HT-29 (cell line): ENCODE measurements around the gene PAM16. TPM values are rescaled to one million over a fixed set of nuclear protein-coding genes. Genes with fewer than 3 reads are reported as not detected.
A peak's percentile ranks its signal among the peaks of the same experiment; 100 is the strongest.

Source experiments
- DNase-seq: peaks from one replicate; pipeline ENCODE4 v3.0.0-alpha.2; 2015; ENCODE audit warnings: low spot score
- total RNA-seq: library from RNA; depleted of rRNA; stranded (reverse); fragments of >200 nt; shearing (Covaris generic); gene quantifications from 2 replicates; pipeline ENCODE4 v1.2.3, GENCODE V29; 2014

PAM16 gene
- total RNA-seq, 1 experiment from 2014 or later = 159 TPM

DNA sequence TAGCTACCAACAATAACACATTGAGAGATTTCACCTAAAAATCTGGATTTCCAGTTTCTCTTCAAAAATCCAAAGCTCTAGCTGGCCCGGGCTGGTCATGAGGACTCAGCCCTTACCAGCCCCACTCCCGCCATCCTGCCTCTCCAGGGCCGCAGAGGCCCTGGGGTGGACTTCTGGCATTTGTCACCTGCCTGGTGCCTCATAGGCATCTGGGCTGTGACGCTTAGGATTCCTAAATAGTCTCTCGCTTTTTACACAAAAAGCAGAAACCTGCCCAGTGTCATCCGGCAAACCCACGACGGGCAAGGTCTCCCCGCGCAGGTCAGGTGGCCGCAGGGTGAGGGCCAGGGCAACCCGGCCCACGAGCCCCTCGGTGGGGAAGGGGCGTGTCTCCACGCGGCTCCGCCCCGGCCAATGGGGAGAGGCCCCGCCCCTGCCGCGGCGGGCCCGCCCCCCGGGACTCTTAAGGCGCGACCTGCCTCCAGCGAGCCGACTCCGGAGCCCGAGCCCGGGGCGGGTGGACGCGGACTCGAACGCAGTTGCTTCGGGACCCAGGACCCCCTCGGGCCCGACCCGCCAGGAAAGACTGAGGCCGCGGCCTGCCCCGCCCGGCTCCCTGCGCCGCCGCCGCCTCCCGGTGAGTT is 20.4 kb upstream of the PAM16 start, which contains the start of gene VASN:
Gene VASN, plus strand, starts transcription at position 492 of the 644 bp plus-strand sequence. CDS start 9,030 bp downstream, outside the sequence.
- peak; percentile 73 for DNase-seq

DNA sequence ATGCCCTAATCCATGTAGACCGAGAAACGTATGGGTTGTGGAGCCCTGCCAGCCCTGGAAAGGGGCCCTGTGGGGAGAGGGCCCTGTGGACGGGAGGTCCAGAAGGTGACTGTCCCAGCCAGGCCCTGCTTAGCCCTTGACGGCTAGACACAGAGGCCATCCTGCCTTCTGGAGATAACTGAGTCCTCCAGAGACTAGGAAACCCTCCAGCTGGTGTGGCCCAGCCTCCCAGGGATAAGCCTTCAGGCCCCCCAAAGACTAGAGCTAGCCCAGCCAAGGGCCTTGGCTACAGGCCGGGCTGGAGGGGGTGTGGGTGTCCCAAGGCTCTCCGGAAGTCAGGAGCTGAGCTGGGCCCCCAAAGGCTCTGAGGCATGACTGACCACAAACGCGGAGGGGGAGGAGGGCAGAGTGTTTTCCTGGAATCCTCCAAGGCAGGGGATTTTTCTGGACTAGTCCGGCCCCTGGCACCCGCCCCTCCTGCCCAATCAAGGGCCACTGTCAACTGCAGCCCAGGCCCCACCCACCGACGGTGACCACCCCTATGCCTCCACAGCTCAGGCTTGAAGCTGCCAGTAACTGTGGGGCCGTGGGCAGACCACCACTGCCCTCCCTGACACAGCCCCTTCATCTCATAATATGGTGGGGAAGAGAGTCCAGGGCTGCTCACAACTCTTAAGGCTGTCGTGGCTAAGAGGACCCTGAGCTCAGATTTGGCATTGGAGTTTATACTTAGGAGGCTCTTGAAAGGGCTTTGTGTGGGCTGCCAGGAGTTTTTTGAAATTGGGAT is 19.6 kb upstream of the PAM16 start:
- no peak for DNase-seq

DNA sequence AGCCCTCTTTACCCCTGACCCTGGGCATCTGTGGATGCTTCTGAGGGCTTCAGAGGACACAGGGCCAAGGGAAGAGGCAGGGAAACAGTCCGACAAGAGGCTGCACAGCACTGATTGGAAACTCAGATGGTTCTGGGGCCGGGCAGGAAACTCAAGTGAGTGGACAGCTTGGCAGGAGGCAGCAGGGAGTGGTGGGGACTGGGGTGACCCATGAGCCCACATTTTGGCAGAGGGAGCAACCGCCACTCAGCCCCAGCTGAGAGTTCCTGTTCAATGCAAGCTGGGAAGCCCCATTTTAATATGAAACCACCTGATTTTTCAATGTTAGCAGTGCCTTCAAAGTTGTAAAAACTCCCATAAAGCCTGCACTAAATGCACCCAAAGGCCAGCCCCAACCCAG is 19.0 kb upstream of the PAM16 start:
- DNase-seq = no peak

DNA sequence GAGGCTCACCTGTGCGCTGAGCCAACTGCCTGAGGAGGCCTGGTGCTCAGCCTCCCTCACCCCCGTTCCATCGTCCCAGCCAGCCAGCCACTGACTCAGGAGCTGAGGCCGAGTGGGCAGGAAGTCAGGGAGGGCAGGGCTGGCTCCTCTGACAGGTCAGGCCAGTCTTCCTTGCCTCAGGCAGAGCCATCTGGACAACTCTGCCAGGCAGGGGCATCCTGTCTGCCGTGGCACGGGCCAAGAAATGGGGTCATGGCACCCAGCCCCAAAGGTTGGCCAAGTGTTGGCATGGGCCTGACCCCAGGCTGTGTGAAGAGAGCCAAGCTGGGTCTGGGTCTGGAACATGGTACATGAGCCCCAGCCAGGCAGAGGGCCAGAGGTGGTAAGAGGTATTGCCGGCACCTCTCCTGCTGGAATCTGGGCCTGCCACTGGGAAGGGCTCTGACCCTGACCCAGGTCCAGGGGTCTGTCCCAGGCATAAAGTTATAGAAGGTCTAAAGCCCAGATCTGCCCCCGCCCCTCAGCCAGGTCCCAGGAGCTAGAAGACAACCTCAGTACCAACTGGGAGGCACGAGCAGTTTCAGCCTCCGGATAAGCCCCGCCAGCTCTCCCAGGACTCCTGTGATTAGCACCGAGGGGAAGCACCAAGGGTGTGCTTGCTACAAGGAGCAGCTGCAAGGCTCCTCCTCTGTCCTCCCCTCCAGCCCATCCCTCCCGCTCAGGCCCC is 18.0 kb upstream of the PAM16 start:
- peak; percentile 55 for DNase-seq

DNA sequence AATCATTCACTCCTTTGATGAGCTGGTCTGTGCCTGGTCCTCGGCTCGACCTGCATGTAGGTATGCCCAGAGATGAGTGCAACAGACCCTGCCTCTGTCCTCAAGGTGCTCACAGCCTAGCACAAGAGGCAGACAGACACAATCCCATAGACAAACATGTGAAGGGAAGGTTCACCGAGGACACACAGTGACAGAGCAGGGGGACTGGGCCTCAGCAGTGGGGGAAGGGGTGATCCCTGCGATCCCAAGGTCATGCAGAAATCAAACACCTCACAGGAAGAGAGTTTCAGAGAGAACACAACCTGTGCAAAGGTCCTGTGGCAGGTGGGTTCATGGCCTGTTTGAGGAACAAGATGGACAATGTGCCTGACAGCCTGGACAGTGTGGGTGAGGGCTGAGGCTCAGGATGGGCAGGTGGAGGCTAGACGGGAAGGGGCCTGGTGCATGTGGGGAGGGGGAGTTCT is 16.3 kb upstream of the PAM16 start:
- no peak for DNase-seq

DNA sequence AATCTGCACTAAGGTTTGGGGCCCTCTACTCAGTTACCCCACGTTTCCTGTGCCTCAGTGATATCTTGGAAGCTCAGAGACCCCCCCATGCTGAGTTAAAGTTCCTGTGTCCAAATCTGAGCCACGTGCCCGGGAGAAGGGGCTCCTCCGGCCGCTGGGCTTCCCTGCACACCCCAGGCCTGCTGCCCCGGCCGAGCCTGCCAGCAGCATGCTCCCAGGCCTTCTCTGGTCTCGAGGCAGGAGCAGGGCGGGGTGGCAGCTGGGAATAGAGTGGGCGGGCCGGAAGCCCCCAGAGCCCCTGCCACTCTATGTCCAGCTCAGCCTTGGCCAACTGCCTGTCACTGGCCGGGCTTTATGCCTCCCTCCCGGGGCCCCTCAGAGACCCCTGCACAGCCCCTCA is 14.9 kb upstream of the PAM16 start:
- DNase-seq = no peak

DNA sequence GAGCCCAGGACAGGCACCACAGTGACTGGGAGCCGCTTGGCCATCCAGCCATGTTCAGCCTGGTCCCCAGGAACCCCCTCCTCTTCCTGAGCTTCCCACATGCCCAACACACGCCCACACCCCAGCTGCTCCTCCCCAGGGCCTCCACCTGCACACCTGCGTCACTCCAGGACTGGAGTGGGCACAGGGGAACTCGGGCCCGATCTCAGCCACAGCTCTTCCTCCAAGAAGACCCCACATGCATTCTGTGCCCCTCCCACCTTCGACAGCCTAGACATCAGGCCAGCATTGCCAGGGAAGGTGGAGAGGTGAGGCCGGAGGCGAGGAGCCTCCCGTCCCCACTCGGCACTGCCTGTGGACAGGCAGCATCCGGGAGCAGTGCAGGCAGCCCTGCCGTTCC is 14.5 kb upstream of the PAM16 start:
- DNase-seq = no peak

DNA sequence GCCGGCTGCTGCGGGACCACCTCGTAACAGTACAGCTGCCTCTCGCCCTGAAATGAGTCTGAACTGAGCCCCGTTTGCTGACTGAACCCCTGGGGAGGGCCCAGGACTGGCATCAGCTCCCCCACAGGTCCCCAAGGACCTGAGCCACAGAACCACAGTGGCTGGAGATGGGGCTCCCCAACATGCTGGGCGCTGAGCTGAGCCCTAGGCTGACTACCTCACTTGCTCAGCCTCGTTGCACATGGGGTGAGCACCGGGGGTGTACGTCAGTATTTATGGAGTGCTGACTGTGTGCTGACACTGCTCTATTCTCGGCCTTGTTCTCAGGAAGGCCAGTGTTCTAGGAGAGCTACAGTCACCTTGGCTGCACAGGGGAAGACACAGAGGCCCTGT is 13.9 kb upstream of the PAM16 start:
- DNase-seq = no peak

DNA sequence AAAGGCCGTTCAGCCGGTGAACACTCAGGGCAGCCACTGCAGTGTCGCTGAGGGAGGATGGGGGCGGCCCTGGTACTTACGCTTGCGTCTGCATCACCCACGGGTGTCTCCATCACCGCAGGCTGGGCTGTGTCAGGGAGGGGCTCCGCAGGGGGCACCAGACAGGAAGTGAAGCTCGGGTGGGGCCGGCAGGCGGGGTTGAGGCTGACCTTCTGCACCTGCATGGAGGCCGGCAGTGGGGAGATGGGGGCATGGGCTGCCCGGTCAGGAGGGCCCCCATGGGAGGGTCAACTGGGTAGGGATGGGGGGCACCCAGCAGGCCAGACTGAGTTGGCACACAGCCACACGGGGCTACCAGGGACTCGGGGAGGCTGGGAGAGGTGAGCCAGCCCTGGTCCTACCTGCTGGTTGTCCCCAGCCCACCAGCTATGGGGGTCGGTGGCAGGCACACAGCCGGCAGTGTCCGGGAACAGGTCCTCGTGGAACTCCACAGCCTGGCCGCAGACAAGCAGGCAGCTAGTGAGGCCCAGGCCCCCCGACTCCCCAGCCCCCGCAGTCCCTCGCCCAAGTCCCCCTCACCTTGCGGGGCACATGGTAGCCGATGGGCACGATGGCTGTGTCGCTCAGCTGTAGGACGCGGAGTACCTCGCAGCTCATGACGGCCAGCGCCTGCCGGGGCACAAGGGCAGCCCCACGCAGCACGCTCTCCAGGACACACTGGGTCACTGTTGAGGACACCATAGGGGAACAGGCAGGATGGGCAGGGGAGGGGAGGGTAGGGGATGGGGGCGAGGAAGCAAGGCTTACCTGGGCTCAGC is 13.3 kb upstream of the PAM16 start:
- DNase-seq = no peak

DNA sequence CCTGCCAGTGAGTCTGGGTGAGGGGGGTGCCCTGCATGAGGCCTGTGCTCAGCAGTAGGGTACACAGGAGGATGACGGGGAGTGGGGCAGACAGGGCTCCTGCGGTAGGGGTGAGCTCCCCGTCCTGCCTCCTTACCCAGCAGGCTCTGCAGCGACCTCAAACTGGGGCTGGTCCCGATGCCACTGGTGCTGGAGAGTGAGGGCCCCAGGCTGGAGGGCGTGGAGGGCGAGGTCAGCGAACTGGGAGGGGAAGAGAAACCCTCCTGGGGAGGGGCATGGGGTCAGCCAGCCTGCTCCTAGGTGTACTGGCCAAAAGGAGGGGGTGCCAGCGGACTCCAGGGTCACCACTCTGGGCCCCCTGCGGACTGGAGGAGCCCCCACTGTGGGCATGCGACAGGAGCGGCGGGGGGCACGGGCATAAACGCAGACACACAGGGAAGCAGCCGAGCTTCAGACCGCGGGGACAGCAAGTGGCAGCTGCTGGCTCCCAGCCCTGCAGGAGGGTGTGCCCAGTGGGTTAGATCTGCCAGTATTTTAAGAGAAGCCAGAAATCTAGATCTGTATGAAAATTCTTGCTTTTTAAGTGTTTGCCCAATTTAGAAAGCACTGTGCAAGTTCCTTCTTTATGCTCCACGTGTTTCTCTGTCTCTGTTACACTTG is 11.5 kb upstream of the PAM16 start:
- DNase-seq = no peak

DNA sequence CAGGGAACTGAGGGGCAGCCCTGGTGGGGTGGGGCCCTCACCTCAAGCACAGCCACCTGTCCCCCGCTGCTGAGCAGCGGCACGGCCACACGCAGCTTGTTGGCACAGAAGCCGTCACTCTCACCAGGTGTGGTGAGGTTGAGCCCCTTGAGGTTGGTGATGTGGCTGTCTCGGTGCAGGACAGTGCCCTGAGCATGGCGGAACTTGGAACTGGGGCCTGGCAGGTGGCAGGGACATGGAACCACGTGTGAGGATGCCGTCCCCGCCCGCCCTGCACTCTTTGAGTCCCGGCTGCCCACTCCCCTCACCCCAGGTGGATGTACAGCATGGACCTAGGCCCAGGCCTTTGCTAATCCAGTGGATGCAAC is 10.8 kb upstream of the PAM16 start:
- DNase-seq = no peak

DNA sequence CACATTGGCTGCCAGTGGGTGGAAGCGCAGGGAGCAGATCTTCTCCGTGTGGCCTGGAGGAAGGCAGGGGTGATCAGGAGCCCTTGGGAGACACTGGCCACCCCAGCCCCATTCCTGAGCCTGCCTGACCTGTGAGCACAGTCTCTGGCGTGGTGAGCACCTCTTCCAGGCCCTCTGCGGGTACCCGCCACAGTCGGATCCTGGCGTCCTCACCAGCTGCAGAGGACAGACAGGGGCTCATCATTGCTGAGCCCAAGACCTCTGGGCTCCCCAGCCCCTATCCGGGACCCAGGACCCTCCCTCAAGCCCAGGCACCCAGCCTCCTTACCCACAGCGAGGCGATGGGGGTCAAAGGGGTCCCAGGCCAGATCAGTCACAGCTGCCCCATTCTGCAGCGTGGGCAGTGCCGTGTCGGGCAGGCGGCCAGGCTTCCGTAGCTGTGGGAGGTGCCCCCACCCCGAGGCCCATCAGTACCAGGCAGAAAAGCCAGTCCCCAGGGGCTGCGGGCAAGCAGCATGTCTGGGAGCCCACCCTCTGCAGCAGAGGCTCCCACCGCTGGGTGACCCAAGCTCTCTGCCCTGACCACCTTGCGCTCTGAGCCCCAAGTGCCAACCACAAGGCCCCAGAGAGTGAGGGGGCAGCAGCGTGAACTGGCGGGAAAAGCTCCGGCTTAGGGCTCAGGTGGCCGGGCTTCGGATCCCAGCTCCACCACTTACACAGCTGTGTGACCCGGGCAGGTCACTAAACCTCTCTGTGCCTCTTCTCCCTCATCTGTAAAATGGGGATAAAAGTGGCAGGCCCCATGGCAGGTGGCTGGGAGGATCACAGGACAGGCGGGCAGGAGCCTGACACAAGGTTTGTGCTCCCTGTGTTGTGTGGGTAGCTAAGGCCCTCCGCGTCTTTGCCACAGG is 10.2 kb upstream of the PAM16 start:
- no peak for DNase-seq

DNA sequence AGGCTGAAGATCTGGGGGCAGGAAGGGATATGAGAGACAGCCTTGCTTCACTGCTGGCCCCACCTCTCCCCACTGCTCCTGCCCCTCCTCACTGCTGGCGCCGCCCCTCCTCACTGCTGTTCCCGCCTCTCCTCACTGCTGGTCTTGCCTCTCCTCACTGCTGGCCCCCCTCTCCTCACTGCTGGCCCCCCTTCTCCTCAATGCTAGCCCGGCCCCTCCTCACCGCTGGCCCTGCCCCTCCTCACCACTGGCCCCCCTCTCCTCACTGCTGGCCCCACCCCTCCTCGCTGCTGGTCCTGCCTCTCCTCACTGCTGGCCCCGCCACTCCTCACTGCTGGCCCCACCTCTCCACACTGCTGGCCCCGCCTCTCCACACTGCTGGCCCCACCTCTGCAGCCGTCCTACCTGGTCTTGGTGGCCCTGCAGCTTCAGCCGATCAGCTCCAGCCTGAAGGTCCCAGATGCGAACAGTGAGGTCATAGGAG is 9.5 kb upstream of the PAM16 start:
- DNase-seq = no peak

DNA sequence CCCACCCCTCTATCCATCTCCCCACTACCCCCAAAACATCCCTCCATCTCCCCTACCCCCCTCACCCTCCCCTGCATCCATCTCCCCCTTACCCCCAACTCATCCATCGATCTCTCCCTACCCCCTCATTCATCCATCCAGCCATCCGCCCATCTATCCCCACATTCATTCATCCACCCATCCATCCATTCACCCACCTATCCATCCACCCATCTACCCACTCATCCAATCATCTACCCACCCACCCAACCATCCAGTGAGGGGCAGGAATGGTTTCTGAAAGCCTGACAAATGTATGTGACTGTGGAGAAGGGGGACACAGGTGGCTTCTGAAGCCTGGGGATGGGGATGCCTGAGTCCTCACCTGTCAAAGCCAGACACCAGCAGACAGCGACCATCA is 8.8 kb upstream of the PAM16 start:
- no peak for DNase-seq

DNA sequence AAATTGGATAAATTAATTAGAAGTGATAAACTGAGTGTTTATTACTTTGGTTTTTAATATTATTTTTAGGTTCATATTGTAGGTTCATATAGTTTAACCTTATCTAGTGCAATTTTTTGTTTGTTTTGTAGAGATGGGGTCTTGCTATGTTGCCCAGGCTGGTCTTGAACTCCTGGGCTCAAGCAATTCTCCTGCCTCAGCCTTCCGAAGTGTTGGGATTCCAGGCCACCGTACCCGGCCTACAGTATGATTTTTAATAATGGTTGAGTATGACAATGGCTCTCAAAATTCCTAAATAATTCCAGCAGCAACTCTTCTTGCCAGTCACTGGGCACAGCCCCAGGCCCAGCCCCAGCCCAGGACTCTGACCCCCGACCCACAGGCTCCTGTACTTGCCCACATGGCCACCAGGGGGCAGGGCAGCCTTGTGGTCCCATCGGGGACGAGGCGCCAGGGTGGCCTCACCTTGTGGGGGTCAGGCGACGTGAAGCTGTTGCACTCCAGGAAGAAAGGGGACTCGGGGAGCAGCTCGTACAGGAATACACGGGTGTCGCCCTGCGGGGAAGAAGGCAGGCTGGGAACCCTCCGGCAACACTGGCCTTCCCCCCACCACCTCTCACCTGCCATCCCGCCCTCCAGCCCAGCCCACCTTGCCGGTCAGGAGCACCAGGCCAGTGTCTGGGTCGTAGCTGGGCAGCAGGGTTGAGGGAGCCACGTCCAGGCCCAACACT is 7.9 kb upstream of the PAM16 start:
- DNase-seq = peak; percentile 65

DNA sequence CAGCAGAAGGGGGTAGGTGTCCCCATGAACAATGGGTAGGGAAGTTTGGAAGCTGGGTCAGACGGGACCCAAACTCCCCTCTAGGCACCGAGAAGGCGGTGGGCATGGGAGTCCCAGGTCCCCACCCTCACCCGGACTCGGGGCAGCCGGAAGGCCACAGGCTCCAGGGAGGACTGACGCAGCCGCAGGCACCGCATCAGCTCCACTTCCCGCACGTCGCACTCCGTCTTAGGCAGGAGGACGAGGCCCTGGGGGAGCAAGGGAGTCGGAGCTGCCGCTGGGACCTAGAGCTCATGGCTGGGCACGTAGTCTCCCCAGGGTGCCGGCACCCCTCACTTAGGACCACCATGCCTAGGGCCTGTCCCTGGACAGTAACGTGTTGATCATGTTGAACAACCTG is 7.1 kb upstream of the PAM16 start:
- DNase-seq = no peak

DNA sequence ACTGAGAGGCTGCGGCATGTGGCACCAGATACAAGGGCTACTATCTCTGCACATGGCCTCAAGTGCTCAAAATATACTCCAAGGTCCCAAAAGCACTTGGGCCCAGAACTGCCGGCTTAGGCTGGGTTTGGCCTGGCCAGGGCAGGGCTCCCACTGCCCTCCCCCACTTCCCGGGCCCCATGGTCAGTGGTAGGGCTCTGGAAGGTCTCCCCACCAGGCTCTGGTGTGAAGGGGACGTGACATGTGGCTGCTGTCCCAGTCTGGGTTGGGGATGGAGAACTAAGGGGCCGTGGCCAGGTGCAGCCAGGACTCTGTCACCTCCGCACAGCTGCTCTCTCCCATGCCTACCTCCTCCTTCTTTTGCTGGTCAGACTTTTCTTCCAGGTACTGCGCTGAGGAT is 5.7 kb upstream of the PAM16 start:
- no peak for DNase-seq

DNA sequence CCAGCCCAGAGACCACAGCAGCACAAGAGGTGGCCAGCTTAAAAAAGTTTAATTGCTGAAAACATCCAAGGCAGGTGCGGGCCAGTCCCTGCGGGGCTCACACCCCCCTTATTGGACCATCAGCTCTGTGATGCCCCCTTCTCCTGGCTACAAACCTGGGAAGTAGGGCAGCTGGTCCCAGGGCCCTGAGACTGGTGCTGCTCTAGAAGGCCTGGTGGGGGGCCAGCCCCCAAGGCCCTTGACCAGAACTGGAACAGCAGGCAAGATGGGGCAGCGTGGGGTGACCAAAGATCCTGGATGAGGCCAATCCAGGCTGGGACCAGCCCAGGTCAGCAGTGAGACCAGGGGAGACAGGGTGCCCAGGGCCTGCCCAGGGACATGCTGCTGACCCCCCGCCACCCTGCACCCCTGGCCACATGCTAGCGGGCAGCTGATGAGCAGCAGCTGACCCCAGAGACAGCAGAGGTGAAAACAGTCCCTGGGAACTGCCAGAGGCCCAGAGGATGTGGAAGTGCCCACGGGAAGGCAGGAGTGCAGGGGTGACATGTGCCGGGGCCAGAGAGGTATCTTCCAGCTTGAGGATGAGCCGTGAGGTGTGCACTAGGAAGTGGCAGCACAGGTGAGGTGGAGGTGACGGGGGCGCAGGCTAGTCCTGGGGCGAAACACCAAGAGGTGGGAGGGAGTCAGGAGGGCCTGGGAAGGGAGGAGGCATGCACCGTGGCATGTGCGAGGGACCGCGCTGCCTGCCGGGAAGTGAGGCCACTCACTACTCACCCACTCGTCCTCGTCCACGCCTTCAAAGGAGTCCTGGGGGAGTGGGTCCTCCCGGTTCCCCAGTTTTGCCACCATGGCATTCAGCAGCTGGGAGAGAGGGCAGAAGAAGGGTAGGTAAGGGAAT is 3.6 kb upstream of the PAM16 start:
- DNase-seq = no peak
